AG10803 (cell line): ENCODE measurements around the gene ASB1.
A peak's percentile ranks its signal among the peaks of the same experiment; 100 is the strongest.

ENCODE experiments used
- DNase-seq: peaks from one replicate; pipeline ENCODE4 v3.0.0; 2010; ENCODE audit warnings: low read depth
- H3K4me3 ChIP-seq: 2 replicates; pipeline ENCODE4 v1.5.1; 2011; ENCODE audit warnings: mild to moderate bottlenecking, low read length, control low read depth
- CTCF ChIP-seq: conservative IDR thresholded peaks from 2 replicates; pipeline ENCODE4 v1.5.1; 2011; ENCODE audit warnings: mild to moderate bottlenecking, low read length, control low read depth, inconsistent platforms

The ASB1 gene

DNA sequence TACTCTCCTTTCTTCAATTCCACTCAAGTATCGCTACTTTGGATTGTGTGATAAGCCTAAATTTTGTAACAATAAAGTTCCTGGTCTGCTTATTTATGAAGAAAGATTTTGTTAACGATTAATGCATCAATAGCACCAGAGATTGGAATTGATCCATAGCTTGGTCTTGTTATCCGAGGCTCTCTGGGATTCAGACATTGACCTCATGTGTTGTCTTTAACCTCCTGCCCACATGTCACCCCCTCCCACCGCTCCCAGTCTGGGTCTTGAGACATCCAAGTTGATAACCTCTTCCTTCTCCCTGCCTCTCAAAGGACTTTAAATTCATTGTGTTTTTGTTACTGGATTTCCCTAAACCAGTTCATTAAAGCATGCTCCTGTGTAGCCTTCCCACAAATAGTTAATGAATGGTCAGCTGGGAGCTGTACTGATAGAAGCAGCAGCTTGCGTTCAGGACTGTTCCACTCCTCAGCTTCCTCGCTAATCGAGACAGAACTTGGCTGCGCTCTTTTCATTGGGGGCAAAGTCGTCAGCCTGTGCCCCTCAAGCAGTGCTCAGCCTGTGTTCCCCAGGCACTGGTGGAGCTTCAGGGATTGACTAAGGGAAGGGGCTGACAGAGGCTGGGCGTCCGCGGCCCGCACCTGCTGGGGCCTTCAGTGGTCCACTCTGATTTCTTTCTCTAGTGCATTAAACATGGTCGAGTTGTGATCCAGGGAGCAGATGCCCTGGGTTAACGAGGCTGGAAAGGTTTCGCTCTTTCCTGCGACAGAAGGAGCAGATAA lies 18.9 kb downstream of the ASB1 start:
- H3K4me3 ChIP-seq, result no peak overlapping the region
- no peak for DNase-seq
- no peak for TF ChIP-seq CTCF

DNA sequence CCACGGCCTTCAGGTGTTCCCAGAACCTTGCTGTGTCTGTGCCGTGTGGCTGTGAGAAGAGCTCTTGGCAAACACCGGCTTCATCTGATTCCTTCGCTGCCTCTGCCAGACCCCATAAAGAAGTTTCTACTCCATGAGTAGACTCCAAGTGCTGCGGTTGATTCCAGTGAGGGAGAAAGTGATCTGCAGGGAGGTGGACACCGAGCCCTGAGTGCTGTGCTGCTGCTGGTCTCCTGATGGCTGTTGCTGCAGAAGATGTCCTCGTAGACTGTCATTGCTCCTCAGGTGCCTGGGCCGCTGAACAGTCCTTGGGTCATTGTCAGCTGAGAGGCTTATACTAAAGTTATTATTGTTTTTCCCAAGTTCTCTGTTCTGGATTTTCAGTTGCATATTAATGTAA lies 19.6 kb downstream of the ASB1 start:
- no peak for DNase-seq
- no peak overlapping the region for H3K4me3 ChIP-seq
- no peak for TF ChIP-seq CTCF

GRCh38 chr2:238448031-238448955 lies 21.6 kb downstream of the ASB1 start:
- DNase-seq, result no peak
- H3K4me3 ChIP-seq, result no peak overlapping the region
- TF ChIP-seq CTCF, result no peak

DNA sequence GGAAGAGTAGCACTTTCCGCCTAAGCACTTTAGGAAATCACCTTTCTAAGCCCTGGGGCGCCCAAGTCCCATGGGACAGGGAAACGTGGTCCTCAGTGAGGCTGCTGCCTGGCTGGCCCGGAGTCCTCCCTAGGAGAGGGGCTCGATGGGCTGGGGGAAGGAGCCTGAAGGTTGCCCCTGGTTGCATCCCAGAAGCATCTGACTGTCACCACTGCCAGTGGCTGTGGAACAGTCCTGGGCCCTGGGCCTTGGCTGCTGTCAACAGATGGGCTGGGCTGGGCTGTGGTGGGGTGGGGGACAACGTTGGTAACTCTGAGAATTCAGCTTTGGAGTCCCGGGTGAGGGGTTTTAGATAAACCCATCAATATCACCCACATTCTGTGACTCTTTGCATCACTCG lies 22.5 kb downstream of the ASB1 start:
- no peak for DNase-seq
- H3K4me3 ChIP-seq, result no peak overlapping the region
- TF ChIP-seq CTCF, result no peak

DNA sequence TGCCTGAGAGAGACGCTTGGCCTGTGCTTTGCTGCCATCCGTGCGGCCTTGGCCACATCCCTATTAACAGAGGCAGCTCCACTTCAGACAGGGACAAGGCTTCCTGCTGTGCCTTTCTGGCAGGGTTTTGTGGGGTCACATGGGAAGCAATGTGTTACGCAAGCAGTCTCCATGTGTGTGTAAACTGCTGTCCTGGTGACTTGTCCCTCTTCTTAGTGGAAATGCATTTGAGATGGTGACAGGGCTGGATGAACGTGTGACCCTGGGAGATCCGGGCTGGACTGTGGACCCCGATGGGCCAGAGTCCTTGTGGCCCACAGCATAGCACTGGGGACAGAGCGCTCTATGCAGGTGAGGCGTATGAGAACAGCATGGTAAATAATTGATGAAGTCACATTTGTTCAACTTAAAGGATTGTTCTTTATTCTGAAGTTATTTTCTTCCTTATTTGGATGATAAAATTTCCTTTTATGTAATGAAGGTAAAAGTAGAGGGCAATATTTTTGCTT lies 23.2 kb downstream of the ASB1 start:
- TF ChIP-seq CTCF, result no peak
- no peak overlapping the region for H3K4me3 ChIP-seq
- DNase-seq, result peak; percentile 86

GRCh38 chr2:238450440-238450861 lies 23.7 kb downstream of the ASB1 start:
- peak; percentile 13 for DNase-seq
- no peak for TF ChIP-seq CTCF
- H3K4me3 ChIP-seq, result no peak overlapping the region
